Aorta (tissue), 5 donors: ENCODE data around the gene ARHGAP28. TPM values are rescaled to one million over a fixed set of nuclear protein-coding genes. Genes with fewer than 3 reads are reported as not detected.

Experiments
- ATAC-seq: fragments of 200-7000 bp; cut with Tn5 transposase; one replicate; pipeline ENCODE4 v1.9.1; 2022; ENCODE audit warnings: moderate library complexity; ENCODE audit not compliant: low FRiP score
- DNase-seq, 2 donors: peaks; one replicate each; pipeline ENCODE4 v3.0.0-alpha.2; 2020
- H3K27ac ChIP-seq, 2 donors: one replicate each; pipeline ENCODE4 v1.5.1; 2013; ENCODE audit warnings: low read length in 2 of 2, mild to moderate bottlenecking in 2 of 2, moderate library complexity in 2 of 2, control low read depth in 1 of 2, inconsistent platforms in 1 of 2, low read depth in 1 of 2
- H3K27me3 ChIP-seq, 2 donors: one replicate each; pipeline ENCODE4 v1.6.1; 2013; ENCODE audit warnings: control low read depth in 1 of 2, low read length in 1 of 2, mild to moderate bottlenecking in 1 of 2, moderate library complexity in 1 of 2; ENCODE audit not compliant: insufficient read depth in 2 of 2, control insufficient read depth in 1 of 2
- H3K36me3 ChIP-seq, 2 donors: one replicate each; pipeline ENCODE4 v1.6.1; 2013; ENCODE audit warnings: control low read depth in 1 of 2, low read length in 1 of 2, mild to moderate bottlenecking in 1 of 2; ENCODE audit not compliant: insufficient read depth in 2 of 2, control insufficient read depth in 1 of 2
- H3K4me1 ChIP-seq, 2 donors: one replicate each; pipeline ENCODE4 v1.6.1; 2013; ENCODE audit warnings: low read length in 2 of 2, control low read depth in 1 of 2, mild to moderate bottlenecking in 1 of 2, moderate library complexity in 1 of 2; ENCODE audit not compliant: insufficient read depth in 2 of 2, control insufficient read depth in 1 of 2
- H3K4me3 ChIP-seq, 2 donors: one replicate each; pipeline ENCODE4 v1.5.1; 2013; ENCODE audit warnings: low read length in 2 of 2, control low read depth in 1 of 2, mild to moderate bottlenecking in 1 of 2
- H3K9me3 ChIP-seq: one replicate; pipeline ENCODE4 v1.6.1; 2013; ENCODE audit warnings: mild to moderate bottlenecking, low read length; ENCODE audit not compliant: control insufficient read depth
- WGBS, 2 donors: extraction: QIAGEN DNeasy Blood & Tissue Kit; methylation state at CpG; one replicate each; pipeline ENCODE4 v1.1.7; 2013; 5-methylcytosine and 5-hydroxymethylcytosine counted together
- intact Hi-C, 2 donors: fragments of 100-400 bp; cut with DNase I; formaldehyde crosslinking; loops; one replicate each; pipeline versions ENCODE4 v1.14.2 to v1.15.0; 2022
- polyA plus RNA-seq, 2 donors: library from polyadenylated mRNA; stranded (reverse); fragments of 200-250 nt; gene quantifications; one replicate each; pipeline ENCODE4 v1.2.3, GENCODE V29; 2013
- total RNA-seq, 2 donors: library from RNA; stranded (reverse); fragmentation: NEBNext Ultra II Directional; extraction: Animal tissue kit (Norgen Biotek cat#: 25700); gene quantifications; one replicate each; pipeline ENCODE4 v1.2.1, GENCODE V29; 2021
- donor health status: healthy with polysubstance abuse.
- donor health status: Bipolar disorder and iron deficiency.
- donor health status: DM: no; HTN: no; CAD: no.
- donor health status: DM: no; HTN: no; CAD: no.
- donor health status: DM: yes; HTN: yes; CAD: no.

Gene ARHGAP28
- total and polyA plus RNA-seq, 4 donors: 0.05 to 8.6 (median 3.0) TPM

GRCh38 chr18:6882401-6882800, 152.9 kb downstream of the ARHGAP28 start:
- Histone ChIP-seq H3K4me1 (no peaks in the 10 kb centered on the region), H3K9me3 (no peaks in the 10 kb centered on the region), H3K4me3 (no peak overlapping the region), H3K27me3 (no peaks in the 10 kb centered on the region), H3K36me3 (no peaks in the 10 kb centered on the region), H3K27ac (no peak overlapping the region)
- intact Hi-C loops: loop anchor here in 1 of 2 donors (5.0 kb wide), 1 partner anchor 335 kb away; no protein-coding TSS in a partner anchor
- WGBS, 2 donors: 80 to 91% methylated on average over 2 of the region's 2 CpGs
- no peak for ATAC-seq
- DNase-seq: no peak

- no peaks in the 10 kb centered on the region for H3K4me1 ChIP-seq
- intact Hi-C loops: loop anchor here in 1 of 2 donors (5.0 kb wide), 1 partner anchor 1008 kb away; no protein-coding TSS in a partner anchor
- H3K4me3 ChIP-seq: no peak overlapping the region
- WGBS, 2 donors: 80% methylated on average over 8 of the region's 8 CpGs
- ATAC-seq (no peak), DNase-seq (no peak)
- H3K27ac ChIP-seq: no peak overlapping the region
- H3K9me3 ChIP-seq: no peaks in the 10 kb centered on the region
- H3K36me3 ChIP-seq: no peaks in the 10 kb centered on the region
- no peaks in the 10 kb centered on the region for H3K27me3 ChIP-seq
Measured at GRCh38 chr18:6885006-6885481, 155.5 kb downstream of the ARHGAP28 start.

DNA sequence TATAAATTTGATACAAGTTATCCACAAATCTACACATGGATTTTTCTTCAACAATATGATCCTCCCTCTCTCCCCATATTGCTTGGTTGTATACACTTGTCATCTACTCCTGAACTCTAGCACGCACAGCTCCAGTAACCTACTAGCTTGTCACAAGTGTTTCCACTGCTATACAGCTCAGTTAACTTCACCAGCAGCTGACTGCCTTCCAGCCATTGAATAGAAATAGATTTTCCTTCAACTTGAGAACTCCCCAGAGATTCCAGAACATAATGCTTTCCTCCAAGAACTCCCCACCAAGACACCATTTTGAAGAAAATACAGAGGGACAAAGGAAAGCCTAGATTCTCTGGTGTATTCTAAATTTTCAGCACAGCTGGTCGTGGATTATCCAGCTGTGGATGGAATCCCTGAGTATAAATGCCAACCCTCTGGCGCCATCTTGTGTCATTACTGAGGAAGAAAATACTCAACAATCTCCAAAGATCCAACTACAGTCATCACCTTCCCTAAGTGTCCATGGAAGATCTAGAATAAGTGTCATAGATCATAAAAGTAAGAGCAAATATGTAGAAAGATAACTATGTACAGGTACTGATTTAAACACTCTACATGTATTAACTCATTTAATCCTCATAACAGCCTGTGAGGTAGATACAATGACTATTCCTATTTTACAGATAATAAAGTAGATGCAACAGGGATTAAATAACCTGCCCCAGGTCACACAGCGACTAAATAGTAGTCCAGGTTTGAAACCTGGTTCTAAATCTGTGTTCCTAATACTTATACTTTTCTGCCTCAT, 156.7 kb downstream of the ARHGAP28 start:
- H3K4me3 ChIP-seq: no peak overlapping the region
- H3K27ac ChIP-seq: no peak overlapping the region
- no peak for DNase-seq
- intact Hi-C loops: loop anchor here in 1 of 2 donors (5.0 kb wide), 1 partner anchor 1009 kb away; no protein-coding TSS in a partner anchor
- H3K27me3 ChIP-seq: no peaks in the 10 kb centered on the region
- peak; percentile 77 for ATAC-seq
- no peaks in the 10 kb centered on the region for H3K4me1 ChIP-seq
- no peaks in the 10 kb centered on the region for H3K9me3 ChIP-seq
- 11 to 16% methylated on average over 4 of the region's 4 CpGs for WGBS, 2 donors
- no peaks in the 10 kb centered on the region for H3K36me3 ChIP-seq

- no peaks in the 10 kb centered on the region for H3K4me1 ChIP-seq
- no peaks in the 10 kb centered on the region for H3K9me3 ChIP-seq
- DNase-seq: no peak
- H3K4me3 ChIP-seq: no peak overlapping the region
- no peaks in the 10 kb centered on the region for H3K36me3 ChIP-seq
- no peaks in the 10 kb centered on the region for H3K27me3 ChIP-seq
- 73 to 75% methylated on average over 6 of the region's 6 CpGs for WGBS, 2 donors
- intact Hi-C loops: loop anchor here in 1 of 2 donors (5.0 kb wide), 1 partner anchor 1010 kb away; no protein-coding TSS in a partner anchor
- ATAC-seq: no peak
- H3K27ac ChIP-seq: no peak overlapping the region
Measured at GRCh38 chr18:6886797-6887330, 157.3 kb downstream of the ARHGAP28 start.

GRCh38 chr18:6891788-6892187, 162.3 kb downstream of the ARHGAP28 start:
- H3K9me3 ChIP-seq: no peaks in the 10 kb centered on the region
- no peak for ATAC-seq
- WGBS, 2 donors: 94 to 95% methylated on average over 3 of the region's 3 CpGs

DNA sequence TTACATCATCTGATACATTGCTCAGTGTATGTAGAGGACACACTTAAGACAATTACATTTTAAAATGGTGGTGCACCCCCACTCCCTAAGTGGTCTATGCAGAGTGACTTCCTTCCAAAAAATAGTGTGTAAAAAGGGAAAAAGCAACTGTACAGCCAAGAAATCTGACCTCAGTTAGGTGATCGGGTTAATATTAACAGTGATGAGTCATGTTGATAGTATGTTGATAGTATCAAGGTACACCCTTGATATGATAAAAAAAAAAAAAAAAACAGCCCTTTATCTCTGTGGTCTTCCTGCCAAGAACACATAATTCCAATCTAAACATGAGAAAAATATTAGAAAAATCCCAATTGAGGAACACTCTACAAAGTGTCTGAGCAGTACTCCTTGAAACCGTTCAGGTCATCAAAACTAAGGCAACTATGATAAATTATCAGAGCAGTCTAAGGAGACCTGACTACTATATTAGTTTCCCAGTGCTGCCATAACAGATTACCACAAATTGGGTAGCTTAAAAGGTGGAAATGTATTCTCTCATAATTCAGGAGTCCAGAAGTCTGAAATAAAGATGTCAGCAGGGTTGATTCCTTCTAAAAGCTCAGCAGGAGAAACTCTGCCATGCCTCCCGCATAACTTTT, 171.9 kb downstream of the ARHGAP28 start:
- 87 to 88% methylated on average over 3 of the region's 3 CpGs for WGBS, 2 donors
- intact Hi-C loops: no loop called here

More at GRCh38 chr18:6891788-6892187, 162.3 kb downstream of the ARHGAP28 start:
- no peaks in the 10 kb centered on the region for H3K4me1 ChIP-seq
- no peak for DNase-seq
- no peaks in the 10 kb centered on the region for H3K36me3 ChIP-seq
- H3K27ac ChIP-seq: no peak overlapping the region
- H3K27me3 ChIP-seq: no peaks in the 10 kb centered on the region
- no peak overlapping the region for H3K4me3 ChIP-seq
- intact Hi-C loops: loop anchor here in 1 of 2 donors (10.0 kb wide), 1 partner anchor 63 kb away; no protein-coding TSS in a partner anchor

DNA sequence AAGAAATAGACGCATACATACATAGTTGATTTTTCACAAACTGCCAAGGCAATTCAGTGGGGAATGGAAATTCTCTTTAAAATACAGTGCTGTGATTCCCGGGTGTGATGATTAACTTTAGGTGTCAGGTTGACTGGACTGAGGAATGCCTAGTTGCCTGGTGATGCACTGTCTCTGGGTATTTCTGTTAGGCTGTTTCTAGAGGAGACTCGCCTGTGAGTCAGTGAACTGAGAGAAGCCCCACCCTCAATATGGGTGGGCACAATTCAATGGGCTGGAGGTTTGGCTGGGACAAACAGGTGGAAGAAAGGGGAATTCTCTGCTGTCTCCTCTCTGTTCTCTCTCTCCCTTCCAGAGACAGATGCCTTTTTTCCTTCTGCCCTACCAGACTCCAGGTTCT, 187.6 kb downstream of the ARHGAP28 start:
- no peaks in the 10 kb centered on the region for H3K9me3 ChIP-seq
- no peaks in the 10 kb centered on the region for H3K36me3 ChIP-seq
- H3K4me3 ChIP-seq: no peak overlapping the region
- H3K27ac ChIP-seq: no peak overlapping the region
- no peaks in the 10 kb centered on the region for H3K4me1 ChIP-seq
- intact Hi-C loops: no loop called here
- ATAC-seq: no peak
- WGBS, 2 donors: 82 to 89% methylated on average over 3 of the region's 3 CpGs
- DNase-seq: no peak
- H3K27me3 ChIP-seq: no peaks in the 10 kb centered on the region

More for the DNA sequence above, 171.9 kb downstream of the ARHGAP28 start:
- Histone ChIP-seq H3K27me3 (no peaks in the 10 kb centered on the region), H3K36me3 (no peaks in the 10 kb centered on the region), H3K27ac (no peak overlapping the region), H3K4me3 (no peak overlapping the region), H3K4me1 (no peaks in the 10 kb centered on the region), H3K9me3 (peaks cover 3% of the 10 kb centered on the region)
- no peak for DNase-seq
- no peak for ATAC-seq

- Histone ChIP-seq H3K9me3 (no peaks in the 10 kb centered on the region), H3K27ac (no peak overlapping the region), H3K4me3 (no peak overlapping the region), H3K36me3 (no peaks in the 10 kb centered on the region), H3K27me3 (no peaks in the 10 kb centered on the region), H3K4me1 (no peaks in the 10 kb centered on the region)
- 78 to 79% methylated on average over 37 of the region's 37 CpGs for WGBS, 2 donors
- DNase-seq (no peak), ATAC-seq (peak; percentile 50)
- intact Hi-C loops: loop anchor here (2.0 to 5.0 kb wide), 2 partner anchors 254 to 257 kb away; no protein-coding TSS in a partner anchor
Measured at GRCh38 chr18:6920099-6920955, 190.8 kb downstream of the ARHGAP28 start.
